G401.6 (cell line): ENCODE measurements around the gene CUL4A.
"Not testable (repeated sequence)": the region's sequence is repeated elsewhere in the genome, so short reads cannot be mapped to it uniquely, and the experiment has no call there.

Experiments used
- FAIRE-seq: peaks from 2 replicates; lab custom pipeline; 2012; peaks lifted over from hg19 to GRCh38; lab: Jason Lieb, UNC

The CUL4A gene

DNA sequence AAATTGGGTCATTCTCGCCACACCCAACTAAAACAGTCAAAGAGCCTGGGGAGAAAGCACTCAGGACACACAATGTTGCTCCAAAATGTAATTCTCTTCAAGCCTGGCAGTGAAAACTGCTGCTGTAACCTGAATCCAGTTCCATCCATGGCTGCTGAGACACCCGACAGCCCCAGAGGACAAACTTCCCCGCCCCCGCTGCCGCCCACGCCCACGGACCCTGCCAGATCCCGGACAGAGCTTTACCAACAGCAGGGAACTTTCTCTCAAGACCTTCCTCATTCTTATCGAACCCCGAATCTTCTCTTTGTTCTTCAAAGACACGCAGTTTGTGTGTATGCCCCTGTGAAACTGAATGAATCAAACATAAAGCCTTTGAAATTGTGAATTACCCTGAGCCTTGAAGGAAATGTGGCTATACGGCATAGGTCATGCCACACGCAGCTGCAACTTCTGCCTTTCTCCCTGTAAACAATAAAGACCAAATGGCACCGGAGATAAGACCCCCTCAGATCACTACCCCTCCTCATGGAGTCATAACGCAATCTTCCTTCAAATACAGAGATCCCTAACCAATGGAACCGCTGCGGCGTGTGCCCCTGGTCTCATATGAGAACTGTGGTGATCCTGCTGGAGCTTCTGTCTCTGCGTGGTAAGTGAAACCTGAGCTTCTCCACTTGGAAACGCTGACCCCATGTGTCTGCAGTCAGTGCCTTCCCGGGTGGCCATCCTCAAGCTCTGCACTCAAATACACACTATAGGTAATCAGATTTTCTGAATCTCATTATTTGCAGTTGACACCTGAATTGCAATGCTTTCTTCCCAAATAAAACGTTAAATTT lies 82.8 kb downstream of the CUL4A start:
- no peak for FAIRE-seq

DNA sequence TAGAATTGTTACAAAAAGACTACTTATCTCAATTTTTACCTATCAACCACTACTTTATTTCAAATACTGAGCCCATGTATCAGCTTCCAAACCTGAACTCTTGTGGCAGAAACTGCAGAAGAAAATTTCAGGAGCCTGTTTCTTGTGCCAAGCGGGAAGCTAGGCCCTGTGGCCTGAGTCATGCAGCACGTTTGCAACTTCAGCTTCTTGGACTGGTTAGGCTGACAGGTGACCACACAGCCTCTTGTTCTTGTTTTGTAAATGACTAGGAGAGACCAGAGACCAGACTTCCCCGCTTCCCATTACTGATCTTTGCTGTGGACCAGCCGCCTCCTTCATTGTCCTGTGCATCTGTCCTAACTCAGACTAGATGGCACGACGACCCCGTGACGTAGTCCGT lies 84.3 kb downstream of the CUL4A start:
- no peak for FAIRE-seq

GRCh38 chr13:113295776-113296175 lies 86.4 kb downstream of the CUL4A start:
- no peak for FAIRE-seq

- FAIRE-seq = no peak
These were observed 87.5 kb downstream of the CUL4A start, which contains the start of gene LAMP1 for GRCh38 chr13:113296823-113297369. Gene LAMP1 (plus strand): TSS chr13:113297239. CDS start chr13:113297435, 196 bp downstream.

GRCh38 chr13:113297370-113298042 lies 88.1 kb downstream of the CUL4A start:
- FAIRE-seq = no peak

DNA sequence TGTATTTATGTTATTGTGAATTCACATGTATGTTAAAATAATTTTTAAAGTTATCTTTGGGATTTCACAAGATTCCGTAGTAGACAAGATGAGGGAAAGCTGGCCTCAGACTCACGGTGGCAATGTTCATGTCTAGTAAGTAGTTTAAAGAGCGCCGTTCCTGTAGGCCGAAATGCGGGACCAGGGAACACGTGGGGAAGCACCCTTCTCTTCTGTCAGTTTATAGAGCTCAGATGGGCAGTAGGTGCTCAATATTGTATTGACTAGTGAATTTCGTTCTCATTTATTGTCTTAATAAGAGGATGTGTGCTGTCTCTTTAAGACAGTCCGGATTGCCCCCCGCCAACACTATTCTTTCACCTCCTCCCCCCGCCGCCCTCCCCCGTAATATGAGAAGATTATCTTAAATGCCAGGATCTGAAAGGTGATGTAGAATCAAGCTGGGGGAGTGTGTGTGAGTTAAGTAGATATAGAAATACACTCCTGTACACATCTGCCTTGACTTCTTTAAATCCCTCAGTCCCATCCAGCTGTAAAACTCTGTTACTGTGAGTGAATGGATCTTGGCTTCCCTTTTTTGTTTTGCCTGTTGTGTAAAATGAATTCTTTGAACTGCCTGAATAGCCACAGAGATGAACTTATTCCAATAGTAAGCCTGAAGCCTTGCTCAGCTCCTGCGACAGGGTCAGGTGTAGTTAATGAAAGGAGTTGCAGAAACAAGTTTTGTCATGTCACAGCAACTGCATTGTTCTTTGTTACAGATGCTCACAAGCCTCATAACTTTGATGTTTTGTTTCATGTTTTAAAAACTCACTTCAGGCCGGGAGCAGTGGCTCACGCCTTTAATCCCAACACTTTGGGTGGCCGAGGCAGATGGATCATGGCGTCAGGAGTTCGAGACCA lies 88.9 kb downstream of the CUL4A start:
- FAIRE-seq = no peak

- FAIRE-seq = no peak
These were observed 90.5 kb downstream of the CUL4A start for GRCh38 chr13:113299951-113300350.

GRCh38 chr13:113302986-113303385 lies 93.6 kb downstream of the CUL4A start:
- no peak for FAIRE-seq

DNA sequence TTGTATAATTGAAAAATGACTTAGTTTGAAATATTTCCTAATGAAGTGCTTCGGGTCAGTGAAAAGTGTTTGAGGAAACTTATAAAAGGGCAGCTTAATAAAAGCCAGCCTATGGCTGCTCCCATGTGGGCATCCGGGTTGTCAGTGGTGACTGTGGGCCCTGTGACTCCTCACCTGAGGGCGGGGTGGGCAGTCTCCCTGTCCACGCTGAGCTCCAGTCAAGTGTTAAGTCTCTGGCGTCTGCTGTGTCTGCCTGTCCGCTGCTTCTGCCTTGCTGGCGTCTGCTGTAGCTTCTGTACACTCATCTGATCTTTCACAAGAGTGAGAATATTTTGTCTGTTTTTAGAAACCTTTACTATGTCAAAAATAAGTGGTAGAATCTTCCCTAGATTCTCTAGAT lies 94.7 kb downstream of the CUL4A start:
- FAIRE-seq = no peak

DNA sequence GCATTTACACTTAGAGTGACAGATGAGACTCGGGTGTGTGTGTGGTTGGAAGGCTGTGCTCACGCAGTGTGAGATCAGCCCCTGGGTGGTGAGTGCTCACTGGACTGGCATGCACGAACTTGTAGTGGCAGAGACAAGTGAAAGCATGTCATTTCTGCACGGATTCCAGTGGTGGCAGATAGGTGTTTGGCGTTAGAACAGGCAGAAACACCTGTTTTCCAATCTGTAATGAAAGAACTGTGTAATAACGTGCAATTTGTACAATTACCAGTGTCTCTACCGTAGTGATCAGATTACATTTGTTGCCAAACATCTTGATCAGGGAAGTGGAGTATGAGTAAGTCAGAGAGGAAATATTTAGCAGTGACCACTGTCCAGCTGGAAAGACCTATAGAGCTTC lies 95.8 kb downstream of the CUL4A start:
- FAIRE-seq = no peak

DNA sequence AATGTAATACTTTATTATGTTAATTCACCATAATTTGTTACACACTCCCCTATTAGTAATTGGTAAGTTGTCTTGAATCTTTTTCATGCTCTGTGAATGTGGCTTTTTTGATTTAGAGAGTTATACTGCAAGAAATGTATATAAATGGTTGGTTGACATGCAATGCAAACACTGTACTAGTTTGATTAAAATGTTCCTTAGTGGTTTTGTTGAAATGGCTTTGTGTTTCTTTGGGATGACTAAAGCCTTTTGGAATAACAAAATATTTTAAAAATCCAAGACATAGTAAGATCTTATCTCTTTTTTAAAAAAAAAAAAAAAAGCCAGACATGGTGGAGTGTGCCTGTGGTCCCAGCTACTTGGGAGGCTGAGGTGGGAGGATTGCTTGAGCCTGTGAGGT lies 98.1 kb downstream of the CUL4A start:
- no peak for FAIRE-seq

GRCh38 chr13:113309473-113309872 lies 100.1 kb downstream of the CUL4A start:
- FAIRE-seq = no peak

DNA sequence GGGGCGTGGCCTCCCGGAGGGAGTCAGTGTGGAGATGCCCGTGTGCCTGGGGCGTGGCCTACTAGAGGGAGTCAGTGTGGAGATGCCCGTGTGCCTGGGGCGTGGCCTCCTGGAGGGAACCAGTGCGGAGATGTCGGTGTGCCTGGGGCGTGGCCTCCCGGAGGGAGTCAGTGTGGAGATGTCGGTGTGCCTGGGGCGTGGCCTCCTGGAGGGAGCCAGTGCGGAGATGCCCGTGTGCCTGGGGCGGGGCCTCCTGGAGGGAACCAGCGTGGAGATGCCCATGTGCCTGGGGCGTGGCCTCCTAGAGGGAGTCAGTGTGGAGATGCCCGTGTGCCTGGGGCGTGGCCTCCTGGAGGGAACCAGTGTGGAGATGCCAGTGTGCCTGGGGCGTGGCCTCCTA lies 104.7 kb downstream of the CUL4A start:
- not testable (repeated sequence) for FAIRE-seq

DNA sequence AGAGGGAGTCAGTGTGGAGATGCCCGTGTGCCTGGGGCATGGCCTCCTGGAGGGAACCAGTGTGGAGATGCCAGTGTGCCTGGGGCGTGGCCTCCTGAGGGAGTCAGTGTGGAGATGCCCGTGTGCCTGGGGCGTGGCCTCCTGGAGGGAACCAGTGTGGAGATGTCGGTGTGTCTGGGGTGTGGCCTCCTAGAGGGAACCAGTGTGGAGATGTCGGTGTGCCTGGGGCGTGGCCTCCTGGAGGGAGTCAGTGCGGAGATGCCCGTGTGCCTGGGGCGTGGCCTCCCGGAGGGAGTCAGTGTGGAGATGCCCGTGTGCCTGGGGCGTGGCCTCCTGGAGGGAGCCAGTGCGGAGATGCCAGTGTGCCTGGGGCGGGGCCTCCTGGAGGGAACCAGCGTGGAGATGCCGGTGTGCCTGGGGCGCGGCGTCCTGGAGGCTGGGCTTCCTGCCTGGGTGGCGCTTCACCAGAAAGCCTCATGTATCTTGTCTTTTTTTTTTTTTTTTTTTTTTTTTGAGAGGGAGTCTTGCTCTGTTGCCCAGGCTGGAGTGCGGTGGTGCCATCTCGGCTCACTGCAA lies 105.6 kb downstream of the CUL4A start:
- FAIRE-seq = not testable (repeated sequence)

DNA sequence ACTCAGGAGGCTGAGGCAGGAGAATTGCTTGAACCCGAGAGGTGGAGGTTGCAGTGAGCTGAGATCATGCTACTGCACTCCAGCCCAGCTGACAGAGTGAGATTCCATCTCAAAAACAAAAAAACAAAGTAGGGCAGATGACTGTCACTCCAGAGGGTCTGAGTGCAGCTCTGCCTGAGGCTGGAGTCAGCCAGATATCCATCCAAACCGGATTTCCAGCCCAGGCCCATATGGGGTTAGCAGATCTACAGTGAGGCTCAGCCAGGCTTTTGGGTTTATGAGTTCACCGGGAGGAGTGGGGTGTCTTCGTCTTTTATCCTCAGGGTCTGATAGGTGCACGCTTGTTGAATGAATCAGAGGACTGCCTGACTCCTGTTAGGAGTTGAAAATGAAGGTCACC lies 106.6 kb downstream of the CUL4A start:
- no peak for FAIRE-seq
